NCI-H446 treated with DMSO at 0.1 percent for 48 hours (cell line): ENCODE results near the gene MYO3B.

Experiments
- DNase-seq: peaks from one replicate; lab custom pipeline; 2025; lab: John Stamatoyannopoulos, UW

The MYO3B gene

DNA sequence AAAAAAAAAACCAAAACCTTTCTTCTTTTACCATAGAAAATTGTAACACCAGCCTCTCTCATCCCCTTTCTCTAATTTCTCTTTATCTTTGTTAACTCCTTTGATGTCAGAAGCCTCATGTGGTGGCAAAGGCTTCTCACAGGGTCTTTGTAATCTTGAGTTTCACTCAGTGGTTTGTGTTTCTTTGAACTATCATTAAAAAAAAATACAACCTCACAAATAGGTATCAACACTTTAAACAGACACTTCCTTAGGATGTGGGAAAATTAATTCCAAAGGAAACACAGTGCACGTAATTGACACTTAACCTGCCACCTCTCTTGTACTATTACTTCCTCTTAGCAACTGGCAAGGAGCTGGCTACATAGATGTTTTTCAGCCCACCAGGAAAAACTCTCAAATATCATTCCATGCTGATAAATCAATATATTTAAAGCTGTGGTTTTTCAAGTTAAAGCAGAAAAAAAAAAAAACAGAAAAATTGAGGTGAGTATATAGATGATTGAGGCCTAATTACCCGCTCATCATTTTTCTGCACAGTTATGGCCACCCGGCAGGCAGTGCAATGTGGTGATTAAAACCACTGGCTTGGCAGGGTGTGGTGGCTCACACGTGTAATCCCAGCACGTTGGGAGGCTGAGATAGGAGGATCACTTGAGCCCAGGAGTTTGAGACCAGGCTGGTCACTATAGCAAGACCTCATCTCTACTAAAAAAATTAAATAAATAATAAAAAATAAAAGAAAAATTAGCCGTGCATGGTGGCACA, 193.5 kb downstream of the MYO3B start:
- DNase-seq: no peak

DNA sequence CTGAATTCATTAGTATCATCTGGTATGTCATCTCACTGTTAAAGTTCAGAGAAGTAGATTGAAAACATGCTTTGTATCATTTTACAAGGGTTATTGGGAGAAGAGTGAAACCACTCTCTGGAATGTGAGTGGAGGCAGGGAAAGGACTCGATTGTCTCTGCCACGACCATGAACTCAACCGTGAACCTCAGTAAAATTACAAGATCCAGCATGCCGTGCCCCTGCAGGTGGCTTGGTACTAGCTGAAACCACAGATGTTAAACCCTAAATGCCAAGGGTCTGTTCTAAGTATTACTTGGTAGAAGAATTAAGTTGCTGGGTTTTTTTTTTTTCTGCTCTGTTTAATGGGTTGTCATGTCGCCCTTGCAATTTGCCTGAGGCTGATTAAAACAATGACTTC, 197.2 kb downstream of the MYO3B start:
- no peak for DNase-seq

DNA sequence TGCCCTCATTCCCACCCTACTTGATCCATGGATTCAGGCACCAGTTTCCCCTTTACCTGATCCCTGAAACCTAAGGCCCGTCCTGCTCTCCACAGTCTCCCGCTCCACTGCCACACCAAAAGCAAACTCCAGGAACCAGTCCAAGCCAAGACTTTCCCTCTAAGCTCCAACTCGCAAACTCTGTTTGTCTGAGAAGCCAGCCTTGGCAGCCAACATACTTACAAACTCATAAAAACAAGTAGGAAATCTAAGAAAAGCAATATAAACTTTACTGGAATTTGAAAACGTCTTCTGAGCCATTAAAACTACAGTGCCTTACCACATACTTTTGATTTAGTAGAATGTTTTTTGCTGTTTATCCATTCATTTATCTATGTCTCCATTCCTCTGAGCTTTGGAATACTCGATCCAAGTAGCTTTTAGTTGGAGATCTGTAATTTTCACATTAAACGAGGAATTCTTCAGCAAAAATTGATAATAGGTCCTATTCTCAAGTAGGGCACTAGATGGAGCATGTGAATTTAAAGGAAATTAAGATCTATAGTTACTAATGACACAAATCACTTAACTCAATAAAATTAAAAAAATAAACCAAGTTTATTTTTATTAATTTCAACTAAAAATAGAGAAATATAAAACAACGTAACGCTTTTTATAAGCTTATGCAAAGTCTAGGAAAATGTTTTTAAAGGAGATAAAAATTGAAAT, 199.7 kb downstream of the MYO3B start:
- no peak for DNase-seq

DNA sequence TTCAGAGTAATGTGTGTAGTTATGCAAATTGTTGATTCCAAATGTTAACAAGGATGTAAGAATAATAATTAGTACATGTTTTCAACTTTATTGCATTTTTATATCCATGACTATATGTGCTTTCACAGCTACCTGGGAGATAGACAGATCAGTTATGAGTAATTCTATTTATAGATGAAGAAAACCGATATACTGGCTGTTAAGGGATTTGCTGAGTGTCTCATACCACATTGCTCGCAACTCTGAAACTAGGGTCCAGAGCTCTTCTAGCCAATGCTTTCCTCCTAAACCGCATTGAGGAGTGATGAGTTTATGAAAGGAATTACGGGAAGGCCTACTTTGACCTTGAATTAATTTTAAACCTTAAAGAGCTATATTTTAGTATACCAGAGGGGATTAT, 202.3 kb downstream of the MYO3B start:
- DNase-seq: no peak

DNA sequence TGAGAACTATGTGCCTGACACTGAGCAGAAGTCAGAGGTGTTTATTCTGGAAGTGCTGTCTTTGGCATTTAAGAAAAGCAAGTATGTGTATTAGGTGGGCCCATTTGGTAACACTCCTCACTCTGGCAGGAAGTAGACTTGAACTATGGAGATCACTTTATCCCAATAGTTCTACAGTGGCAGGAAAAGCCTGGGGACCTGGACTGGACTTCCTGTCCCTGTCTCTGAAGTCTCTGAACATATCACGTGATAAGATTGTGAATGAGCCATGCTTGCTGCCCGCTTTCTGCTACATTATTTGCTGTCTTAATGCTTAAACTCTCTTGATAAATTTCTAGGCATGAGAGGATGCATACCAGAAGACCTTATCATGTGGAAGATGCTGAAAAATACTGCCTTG, 203.7 kb downstream of the MYO3B start:
- no peak for DNase-seq

DNA sequence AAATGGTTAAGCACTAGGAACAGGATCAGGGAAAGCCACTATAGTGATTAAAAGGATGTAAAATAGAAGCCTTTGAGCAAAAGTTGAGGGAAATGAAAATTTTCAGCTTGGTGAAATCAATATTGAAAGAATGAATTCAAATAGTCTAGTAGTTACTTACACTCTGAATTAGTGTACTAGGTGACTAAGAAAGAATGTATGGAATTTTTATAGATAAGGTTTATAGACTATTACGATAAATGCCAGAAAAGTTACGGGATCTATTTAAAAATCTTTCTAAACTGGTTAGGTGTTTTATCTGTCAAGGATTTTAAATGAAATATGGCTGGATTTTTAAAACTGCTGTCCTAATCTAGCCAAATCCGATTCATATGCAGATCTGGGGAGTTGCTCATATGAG, 208.6 kb downstream of the MYO3B start:
- no peak for DNase-seq

DNA sequence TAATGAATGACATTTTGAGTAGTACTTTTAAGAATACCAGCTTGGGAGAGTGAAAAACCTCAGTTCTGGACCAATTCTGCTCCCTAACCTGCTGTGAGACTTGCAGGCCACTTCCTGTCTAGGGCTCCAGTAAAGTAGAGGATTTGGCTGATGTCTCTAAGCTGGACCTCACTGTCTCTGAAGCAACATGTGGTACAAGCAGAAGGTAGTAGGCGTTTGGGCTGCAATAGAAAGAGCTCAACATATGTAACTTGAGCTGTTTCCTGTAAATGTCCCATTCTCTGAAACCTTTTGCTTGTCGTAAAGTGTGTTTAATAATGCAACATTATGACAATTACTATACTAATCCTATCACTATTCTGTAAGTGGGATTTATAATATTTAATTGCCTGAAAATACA, 213.1 kb downstream of the MYO3B start:
- no peak for DNase-seq

DNA sequence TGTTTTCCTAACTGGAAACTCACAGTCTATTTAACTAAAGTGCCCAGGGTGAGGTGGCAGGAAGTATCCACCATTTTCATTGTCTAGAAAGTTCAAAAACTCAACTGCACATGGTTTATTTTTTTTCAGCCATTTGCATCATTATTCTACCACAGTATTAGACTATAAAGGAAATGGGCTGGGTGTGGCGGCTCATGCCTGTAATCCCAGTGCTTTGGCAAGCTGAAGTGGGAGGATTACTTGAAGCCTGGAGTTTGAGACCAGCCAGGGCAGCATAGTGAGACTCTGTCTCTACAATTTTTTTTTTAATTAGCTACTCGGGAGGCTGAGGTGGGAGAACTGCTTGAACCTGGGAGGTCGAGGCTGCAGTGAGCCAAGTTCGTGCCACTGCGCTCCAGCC, 213.8 kb downstream of the MYO3B start:
- DNase-seq: no peak

DNA sequence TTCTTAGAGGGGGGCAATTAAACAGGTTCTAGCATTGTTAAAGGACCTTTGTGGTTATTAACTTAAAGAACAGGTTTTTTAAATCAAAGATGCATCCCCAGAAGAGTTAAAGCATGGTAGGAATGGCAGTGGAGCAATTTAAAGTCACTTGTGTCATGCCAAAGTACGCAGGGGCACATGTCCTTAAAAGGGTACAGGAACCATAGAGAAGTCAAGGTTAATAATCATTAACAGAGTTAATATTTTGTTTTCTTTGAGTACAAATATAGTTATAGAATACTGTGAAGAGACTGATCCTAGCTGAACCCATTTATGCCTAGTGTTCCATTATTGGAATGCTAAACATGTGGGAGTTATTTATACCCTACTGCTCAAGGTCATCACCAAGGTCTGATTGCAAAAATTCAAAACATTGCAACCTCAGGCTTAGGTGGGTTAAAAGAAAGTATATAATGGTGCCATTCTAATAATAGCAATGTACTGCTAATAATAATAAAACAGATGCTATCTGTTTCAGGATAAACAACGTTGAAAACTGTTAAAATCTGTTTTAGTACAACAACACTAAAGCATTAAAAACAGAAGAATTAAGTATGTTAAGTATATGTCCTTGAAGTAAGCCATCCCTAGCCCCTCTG, 216.0 kb downstream of the MYO3B start:
- DNase-seq: no peak

DNA sequence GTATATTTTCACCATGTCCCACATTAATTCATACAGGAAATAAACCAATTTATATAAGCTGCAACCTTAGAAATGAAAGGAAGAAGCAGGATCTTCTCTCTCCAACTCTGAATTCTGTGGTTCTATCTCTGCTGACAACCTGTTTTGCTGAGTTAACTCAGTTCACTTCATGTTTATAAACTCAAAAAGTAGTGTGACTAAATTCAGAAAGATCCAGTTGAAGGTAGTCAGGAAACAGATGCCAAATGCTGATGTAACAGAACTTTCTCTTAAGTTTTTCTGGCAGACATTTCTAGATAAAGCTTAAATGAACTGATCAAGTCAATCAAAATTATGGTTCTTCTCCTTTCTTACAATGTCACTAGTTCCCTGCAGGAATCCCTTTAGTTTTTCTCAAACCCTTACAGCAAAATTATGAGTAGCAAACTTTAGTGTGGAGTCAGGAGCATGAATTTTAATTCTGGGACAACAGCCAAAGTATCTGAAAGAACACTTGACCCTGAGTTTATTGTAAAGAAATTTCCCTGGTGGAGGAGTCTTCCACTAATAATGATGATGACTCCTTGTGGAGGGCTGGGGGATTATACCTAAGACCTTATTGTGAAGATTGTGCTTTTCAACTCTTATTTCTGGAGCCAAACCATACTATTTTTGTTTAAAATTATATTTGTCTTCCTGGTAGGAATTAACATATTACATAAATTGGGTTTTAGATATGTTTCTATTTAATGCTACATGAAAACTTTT, 216.9 kb downstream of the MYO3B start:
- peak; percentile 1 for DNase-seq

DNA sequence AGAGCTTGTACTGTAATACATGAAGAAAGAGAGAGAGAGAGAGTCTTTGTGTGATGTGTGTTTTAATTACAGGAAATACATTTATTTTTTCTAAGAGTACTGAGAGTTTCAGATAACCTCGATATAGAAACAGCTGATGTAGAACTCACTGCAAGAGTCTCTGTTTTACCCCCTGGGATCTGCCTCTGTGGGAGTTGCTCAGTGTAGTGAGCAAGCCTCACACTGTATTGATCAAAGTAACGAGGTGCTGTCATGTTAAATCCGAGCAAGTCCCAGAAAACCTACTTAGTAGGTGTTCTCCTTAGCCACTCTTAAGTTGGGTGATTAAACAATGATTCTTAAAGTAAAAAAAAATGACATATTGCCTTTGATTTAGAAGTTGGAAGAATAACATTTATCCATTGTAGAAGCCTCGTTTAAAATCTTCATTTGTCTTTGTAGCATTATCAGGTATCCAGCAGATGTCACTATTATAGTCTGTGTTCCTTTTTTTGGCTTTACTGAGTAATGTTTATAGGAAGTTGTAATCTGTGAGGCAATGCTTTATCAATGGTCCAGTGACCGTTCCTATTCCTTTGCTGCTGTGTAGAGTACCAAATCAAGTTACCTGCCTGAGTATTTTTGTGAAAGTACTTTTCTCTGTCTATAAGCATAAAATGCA, 219.0 kb downstream of the MYO3B start:
- DNase-seq: peak; percentile 7

DNA sequence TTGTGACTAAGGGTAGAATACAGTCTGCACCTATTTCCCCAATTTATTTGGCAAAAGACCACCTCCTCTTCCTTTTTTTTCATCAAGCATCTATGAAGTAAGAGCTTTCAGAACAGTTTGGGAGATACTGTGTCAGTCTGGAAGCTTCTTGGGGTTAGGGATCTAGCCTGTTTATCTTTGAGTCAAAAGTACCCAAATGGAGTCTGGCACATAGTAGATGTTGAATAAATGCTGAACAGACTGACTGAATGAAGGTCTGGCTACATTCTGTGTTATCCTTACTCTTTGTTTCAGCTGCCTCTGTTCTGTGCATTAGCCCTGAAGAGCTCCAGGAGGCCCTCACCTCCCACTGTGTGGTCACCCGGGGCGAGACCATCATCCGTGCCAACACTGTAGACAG, 223.2 kb downstream of the MYO3B start:
- DNase-seq: no peak

DNA sequence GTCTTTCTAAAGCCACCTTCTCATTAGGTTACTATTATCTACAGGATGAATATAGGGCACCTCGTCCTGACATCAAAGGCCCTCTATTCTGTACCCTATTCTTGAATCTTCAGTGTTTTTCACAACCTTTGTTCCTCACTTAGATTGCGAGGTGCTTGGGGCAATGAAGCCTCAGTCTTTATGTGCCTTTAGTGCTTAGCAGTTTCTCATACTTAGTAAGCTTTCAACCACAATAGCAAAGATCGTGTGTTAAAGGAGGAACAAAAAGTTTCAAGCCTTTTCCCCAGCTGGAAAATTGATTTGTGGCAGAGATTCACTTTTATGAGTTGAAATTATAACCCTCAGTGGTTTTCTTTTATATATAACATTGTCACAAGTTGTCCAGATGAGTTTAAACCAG, 226.9 kb downstream of the MYO3B start:
- no peak for DNase-seq

DNA sequence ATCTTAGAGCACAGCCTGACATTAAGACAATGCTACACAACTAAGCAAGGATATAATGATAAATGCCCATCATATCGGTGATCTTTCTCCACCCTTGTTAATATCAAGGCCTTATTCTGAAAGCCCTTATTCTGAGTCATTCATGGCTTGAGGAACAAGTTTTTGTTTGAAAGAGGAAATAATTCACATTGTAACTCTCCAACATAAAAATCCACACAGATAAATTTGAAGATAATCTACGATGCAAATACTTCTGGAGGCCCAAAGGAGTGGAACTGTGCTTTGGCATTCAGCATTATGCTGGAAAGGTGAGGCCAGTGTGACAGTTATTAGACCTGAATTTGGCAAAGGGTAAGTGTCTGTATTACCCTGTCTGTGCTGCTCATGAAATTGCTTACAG, 227.4 kb downstream of the MYO3B start:
- DNase-seq: no peak

DNA sequence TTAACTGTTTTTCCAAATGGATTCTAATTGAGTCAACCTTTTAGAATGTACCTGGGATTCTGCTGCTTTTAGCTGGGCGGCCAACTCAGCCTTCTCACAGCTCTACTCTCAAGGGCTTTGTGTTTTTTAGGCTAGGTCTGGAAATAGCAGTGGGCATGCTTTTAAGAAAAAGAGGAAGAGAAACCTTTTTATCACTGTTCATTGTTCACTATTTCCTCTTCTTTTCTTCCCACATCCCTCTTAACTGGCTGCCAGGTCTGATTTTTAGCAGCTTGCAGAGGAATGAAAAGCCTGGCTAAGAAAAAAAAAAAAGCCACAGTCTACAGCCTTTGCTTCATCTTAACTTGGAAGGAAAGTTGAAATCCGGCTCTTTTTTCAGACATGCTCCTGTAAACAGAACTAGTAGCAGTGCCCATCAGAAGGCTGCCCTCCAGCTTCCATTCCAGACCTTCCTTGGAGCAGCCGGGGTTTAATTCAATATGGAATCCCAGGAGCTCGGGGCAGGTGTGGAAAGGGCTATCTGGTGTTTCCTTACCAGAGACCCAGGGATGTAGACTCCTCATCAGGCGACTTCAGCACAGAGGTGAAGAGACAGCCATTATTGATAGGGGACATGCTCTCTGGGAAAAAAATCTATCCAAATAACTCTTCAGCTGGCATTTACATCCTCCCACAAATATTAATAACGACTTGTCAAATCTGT, 230.7 kb downstream of the MYO3B start:
- no peak for DNase-seq

DNA sequence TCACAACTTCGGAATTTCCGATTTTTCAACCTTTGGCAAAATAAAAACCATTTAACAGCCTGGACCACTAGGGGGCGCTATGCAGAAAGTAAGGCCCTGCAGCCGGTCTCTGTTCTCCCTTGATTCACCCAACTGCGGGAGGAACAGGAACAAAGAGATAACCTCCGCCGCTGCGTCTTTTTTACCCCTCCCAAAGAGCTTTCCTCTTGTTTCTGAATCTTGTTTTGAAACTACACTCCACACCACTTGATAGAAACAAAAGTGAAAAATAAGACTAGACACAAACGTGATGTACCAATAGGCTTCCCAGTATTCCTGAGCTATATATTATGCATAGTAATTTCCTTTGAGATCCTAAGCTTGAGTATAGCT, 231.2 kb downstream of the MYO3B start:
- peak; percentile 6 for DNase-seq

DNA sequence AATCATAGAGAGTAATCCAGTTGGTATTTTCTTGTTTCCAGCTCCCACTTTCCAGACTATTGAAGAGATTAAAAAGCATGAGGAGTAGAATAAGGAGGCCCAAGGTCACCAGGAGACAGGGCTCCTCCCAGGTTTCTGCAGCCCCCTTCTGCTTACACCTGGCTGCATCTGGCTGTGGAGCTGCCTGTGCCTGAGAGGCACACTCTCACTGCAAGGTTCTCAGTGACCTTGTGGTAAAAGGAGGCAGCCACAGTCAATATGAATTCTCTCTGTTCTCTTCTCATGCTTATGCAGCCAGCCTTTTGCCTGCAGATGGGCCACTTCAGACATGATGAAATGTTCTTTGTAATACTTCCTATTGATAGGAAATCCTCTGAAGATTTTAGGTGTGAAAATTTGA, 233.7 kb downstream of the MYO3B start:
- DNase-seq: no peak

DNA sequence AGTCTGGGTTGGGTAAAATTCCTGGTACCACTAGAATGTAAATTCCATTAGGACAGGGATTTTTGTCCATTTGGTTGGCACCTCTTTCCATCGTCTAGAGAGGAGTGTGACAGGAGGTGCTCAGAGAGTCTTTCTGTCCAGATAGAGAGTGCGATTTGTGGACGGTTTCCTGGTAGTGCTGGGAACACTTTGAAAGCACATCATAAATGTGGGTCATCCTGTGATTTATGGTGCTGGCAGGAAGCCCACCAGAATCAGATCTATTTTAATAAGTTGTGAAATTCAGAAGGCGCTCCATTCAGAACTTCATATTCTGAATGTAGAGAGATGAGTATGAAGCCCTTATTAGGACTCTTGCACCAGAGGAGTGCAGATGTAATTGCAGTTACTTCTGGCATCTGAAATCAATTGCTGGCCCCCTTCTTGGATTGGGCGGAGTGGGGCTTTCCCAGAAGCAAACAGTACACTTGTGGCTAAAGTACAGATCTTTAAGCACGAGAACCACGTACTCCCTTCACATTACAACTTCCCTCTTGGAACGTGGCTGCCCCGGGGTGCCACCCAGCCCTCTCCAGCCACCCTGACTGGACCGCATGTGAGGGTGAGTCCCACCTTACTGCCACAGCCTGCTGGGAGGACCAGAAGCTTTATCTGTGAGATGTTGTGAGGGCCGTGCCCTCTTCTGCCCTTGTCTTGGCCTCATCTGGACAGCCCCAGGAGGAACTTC, 243.2 kb downstream of the MYO3B start:
- no peak for DNase-seq

DNA sequence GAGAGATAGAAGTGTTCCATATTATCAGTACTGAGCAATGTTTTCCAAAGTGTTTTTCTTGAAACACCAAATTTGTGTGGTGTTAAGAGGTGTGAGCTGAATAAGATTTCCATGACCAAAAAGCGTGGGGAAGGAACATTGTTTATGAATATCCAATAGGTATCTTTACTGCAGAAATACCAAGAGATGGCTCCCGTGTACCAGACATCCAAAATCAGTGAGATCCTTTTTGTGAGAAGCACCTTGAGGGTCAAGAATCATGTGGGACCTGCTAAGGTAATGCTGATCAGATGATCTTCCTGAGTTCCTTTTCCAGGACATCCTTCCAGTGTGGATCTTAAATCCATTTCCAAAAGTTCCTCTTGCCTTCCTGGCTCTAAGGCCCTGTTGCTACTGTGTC, 246.0 kb downstream of the MYO3B start:
- no peak for DNase-seq

DNA sequence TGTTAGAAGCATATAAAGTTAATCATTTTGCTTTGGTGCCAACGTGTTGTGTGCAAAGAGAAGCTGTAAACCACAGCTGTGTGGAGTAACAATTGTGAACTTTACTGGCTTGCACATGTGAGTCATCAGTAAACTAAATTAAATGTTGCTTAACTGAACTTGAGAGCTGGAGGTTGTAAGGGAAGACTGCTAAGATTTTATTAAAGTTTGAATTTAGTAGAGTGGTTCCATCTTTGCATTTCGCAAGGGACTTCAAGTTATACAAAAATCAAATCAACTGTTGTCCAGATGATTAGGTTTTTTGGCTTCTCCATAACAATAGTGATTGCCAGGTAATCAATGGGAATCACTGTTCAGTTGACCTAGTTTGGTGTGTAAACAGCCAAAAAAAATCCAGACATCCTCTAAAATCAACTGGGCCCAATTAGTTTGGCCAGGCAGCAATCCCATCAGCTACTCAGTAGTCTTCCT, 247.4 kb downstream of the MYO3B start:
- no peak for DNase-seq

DNA sequence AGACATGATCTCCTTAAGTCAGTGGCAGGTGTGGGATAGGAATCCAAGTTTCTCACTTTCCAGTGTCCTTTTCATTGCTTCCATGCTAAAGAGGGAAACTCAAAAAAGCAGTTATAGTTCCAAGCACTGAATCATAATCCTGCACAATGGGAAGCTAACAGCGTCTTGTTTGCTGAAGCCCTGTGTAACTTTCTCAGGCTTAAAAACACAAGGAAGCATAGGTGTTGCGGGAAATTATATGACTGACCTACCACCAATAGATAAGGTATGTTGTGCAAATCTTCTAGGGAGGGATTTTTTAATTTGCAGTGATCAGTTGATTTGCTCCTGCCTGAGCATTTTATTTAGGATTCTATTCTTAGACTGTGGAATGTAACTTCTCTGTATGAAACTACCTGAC, 250.9 kb downstream of the MYO3B start:
- no peak for DNase-seq
